Stimulated activated naive B cell treated with anti-CD40 and anti-IgM and Interleukin-4, amounts not matched to agents 10 μg/mL and 1 μg/mL and 100 μg/mL, for 72 hours (primary cell): ENCODE measurements around the gene DYNLT2.

Experiments used
- ATAC-seq, 2 donors: fragments of 150-1000 bp; cut with Tn5 transposase; replicated peaks; 2 replicates each; pipeline ENCODE4 v1.10.0; 2021; ENCODE audit warnings: moderate library complexity in 1 of 2
- DNase-seq: peaks from one replicate; pipeline ENCODE4 v3.0.0; 2021
- H3K27ac Mint-ChIP-seq: one replicate; pipeline ENCODE4 v1.8.0; 2022; ENCODE audit warnings: mild to moderate bottlenecking, mixed read lengths
- H3K27me3 Mint-ChIP-seq, 2 donors: one replicate each; pipeline ENCODE4 v1.8.0; 2022; ENCODE audit warnings: mixed read lengths in 2 of 2
- H3K36me3 Mint-ChIP-seq, 2 donors: one replicate each; pipeline ENCODE4 v1.8.0; 2022; ENCODE audit warnings: mixed read lengths in 2 of 2, mild to moderate bottlenecking in 1 of 2
- H3K4me1 Mint-ChIP-seq, 2 donors: one replicate each; pipeline ENCODE4 v1.8.0; 2022; ENCODE audit warnings: mixed read lengths in 2 of 2, mild to moderate bottlenecking in 1 of 2
- H3K4me3 Mint-ChIP-seq, 2 donors: one replicate each; pipeline ENCODE4 v1.8.0; 2022; ENCODE audit warnings: mild to moderate bottlenecking in 2 of 2, mixed read lengths in 2 of 2, moderate library complexity in 1 of 2
- H3K9me3 Mint-ChIP-seq, 2 donors: one replicate each; pipeline ENCODE4 v1.8.0; 2022; ENCODE audit warnings: mixed read lengths in 2 of 2, mild to moderate bottlenecking in 1 of 2

The DYNLT2 gene

DNA sequence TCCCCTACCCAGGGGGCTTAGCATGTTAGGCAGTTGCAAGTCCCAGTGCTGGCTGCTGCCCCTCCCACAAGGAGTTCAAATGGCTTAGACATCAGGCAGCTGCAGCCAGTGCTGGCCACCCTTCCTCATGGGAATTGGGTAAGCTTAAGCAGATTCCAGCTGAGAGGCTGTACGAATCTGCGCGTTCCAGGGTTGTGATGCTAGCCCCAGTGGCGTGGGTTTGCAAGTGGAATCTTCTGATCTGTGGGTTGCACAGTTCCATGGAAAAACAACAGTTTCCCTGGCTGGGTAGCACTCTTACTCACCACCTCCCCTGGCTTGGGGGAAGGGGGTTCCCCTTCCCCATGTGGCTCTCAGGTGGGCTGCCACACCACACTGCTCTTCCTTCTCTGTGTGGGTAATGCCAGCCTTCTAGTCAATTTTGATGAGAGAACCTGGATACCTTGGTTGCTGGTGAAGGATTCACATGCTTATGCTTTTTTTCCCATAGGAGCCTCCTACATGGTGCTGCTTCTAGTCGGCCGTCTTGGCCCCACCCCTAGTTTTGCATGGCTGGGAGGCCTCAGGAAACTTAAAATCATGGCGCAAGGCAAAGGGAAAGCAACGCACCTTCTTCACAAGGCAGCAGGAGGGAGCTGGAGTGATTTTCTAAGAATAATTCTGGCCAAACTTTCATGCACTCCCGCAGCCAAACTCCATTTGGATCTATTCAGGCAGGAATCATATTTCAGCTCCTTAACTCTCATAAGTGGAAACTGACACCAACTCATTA is 13.0 kb downstream of the DYNLT2 start:
- Mint-ChIP-seq H3K9me3 (no peaks in the 10 kb centered on the region), H3K4me3 (no peak overlapping the region), H3K4me1 (peaks cover 0 to 5% of the 10 kb centered on the region in 2 donors), H3K27me3 (peaks cover 10 to 37% of the 10 kb centered on the region in 2 donors), H3K27ac (no peak overlapping the region), H3K36me3 (no peaks in the 10 kb centered on the region)
- no peak for DNase-seq
- ATAC-seq: peak in 1 of 2 donors; percentile 29

GRCh38 chr6:169729961-169730360 is 21.4 kb downstream of the DYNLT2 start:
- DNase-seq: no peak
- Mint-ChIP-seq H3K36me3 (peaks cover 0 to 3% of the 10 kb centered on the region in 2 donors), H3K9me3 (no peaks in the 10 kb centered on the region), H3K27me3 (peaks cover 0 to 10% of the 10 kb centered on the region in 2 donors), H3K27ac (no peak overlapping the region), H3K4me3 (no peak overlapping the region), H3K4me1 (peaks cover 0 to 5% of the 10 kb centered on the region in 2 donors)
- ATAC-seq: no peak

GRCh38 chr6:169726963-169727362 is 24.4 kb downstream of the DYNLT2 start:
- Mint-ChIP-seq H3K4me1 (peaks cover 10 to 11% of the 10 kb centered on the region in 2 donors), H3K9me3 (no peaks in the 10 kb centered on the region), H3K36me3 (peaks cover 0 to 3% of the 10 kb centered on the region in 2 donors), H3K27ac (no peak overlapping the region), H3K27me3 (no peaks in the 10 kb centered on the region), H3K4me3 (no peak overlapping the region)
- no peak for DNase-seq
- no peak for ATAC-seq

DNA sequence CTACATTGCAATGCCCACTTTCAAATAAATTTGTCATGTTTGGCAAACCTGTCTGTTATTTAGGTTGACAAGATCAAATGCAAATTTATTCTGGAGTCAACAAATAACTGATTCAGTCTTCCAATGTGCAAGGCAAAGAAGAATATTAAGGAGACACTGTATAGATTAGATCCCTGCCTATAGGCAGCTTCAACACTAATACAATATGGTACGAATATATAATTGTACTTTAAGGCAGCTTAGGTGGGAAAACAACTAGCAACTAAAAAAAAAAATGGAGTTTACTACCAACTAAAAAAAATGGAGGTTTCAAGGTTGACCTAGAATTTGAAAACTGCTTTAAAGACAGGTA is 25.3 kb downstream of the DYNLT2 start:
- Mint-ChIP-seq H3K36me3 (peaks cover 0 to 3% of the 10 kb centered on the region in 2 donors), H3K4me1 (peaks cover 10 to 13% of the 10 kb centered on the region in 2 donors), H3K27ac (no peak overlapping the region), H3K4me3 (peak overlapping the region; percentile 57 to 82), H3K27me3 (no peaks in the 10 kb centered on the region), H3K9me3 (no peaks in the 10 kb centered on the region)
- DNase-seq (no peak), ATAC-seq (no peak)

GRCh38 chr6:169725125-169726048 is 26.0 kb downstream of the DYNLT2 start:
- no peak for DNase-seq

DNA sequence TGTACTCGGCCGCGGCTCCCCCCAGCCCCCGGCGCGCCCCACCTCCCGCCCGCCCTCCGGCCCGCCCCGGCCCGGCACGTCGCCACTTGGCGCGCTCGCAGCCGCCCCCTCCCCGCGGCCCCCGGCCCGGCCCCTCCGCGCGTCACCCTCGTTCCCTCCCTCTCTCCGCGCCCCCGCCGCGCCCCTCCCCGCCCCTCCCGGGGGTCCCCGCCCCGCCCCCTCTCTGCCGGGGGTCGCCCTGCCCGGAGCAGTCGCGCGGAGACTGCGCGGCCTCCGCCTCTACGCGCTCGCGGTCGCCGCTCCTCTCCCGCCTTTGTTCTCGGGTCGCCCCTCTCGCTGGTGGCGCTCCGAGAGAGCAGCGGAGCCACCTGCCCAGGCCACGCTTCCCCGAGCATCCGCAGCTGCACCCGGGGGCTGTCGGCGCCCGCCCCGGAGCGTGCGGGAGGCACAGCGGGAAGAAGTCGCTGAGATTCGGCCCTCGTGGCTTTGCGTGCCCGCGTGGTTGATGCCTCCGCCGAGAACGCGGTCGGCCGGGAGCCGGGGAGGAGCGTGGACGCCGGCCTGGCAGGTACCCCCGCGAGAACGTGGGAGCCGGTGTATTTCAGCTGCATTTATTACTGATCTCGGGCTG is 26.8 kb downstream of the DYNLT2 start, which contains the start of gene PHF10:
Gene PHF10, minus strand, starts transcription at position 7 of the 631 bp plus-strand sequence. CDS start 569 bp downstream, outside the sequence.
- peaks cover 0 to 9% of the 10 kb centered on the region in 2 donors for H3K36me3 Mint-ChIP-seq
- peak within 1 kb of the TSS; percentile 87 for H3K27ac Mint-ChIP-seq
- ATAC-seq (peak; percentile 57 to 67), DNase-seq (peak; percentile 51)
- no peaks in the 10 kb centered on the region for H3K9me3 Mint-ChIP-seq
- H3K4me1 Mint-ChIP-seq: peaks cover 10 to 16% of the 10 kb centered on the region in 2 donors
- H3K27me3 Mint-ChIP-seq: no peaks in the 10 kb centered on the region
- H3K4me3 Mint-ChIP-seq: peak within 1 kb of the TSS; percentile 91 to 92

More at GRCh38 chr6:169725125-169726048, 26.0 kb downstream of the DYNLT2 start:
- peak overlapping the region; percentile 80 for H3K27ac Mint-ChIP-seq
- H3K36me3 Mint-ChIP-seq: peaks cover 0 to 5% of the 10 kb centered on the region in 2 donors
- H3K9me3 Mint-ChIP-seq: no peaks in the 10 kb centered on the region
- peaks cover 10 to 14% of the 10 kb centered on the region in 2 donors for H3K4me1 Mint-ChIP-seq
- H3K27me3 Mint-ChIP-seq: no peaks in the 10 kb centered on the region
- peak overlapping the region; percentile 57 to 82 for H3K4me3 Mint-ChIP-seq
- ATAC-seq: peak; percentile 27 to 32

DNA sequence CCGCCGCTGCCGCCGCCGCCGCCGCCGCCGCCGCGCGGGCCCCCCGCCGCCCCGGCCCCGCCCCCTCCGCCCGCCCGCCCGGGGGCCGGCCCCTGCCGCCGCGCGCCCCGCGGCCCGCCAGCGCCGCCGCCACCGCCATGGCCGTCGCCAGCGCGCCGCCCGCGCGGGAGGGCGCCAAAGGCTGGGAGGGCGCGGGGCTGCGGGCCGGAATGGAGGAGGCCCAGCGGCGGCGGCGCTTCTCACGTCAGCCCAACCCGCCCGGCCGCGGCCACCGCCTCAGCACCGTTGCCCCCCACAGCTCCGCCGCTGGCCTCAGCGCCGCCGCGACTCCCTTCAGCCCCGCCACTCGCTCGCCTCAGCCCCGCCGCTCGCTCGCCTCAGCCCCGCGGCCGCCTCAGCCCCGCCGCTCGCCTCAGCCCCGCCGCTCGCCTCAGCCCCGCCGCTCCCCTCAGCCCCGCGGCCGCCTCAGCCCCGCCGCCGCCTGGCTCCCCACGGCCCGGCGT is 27.3 kb downstream of the DYNLT2 start:
- Mint-ChIP-seq H3K27ac (no peak overlapping the region), H3K27me3 (no peaks in the 10 kb centered on the region), H3K9me3 (no peaks in the 10 kb centered on the region), H3K4me3 (peak overlapping the region; percentile 63 to 71), H3K4me1 (peaks cover 10 to 16% of the 10 kb centered on the region in 2 donors), H3K36me3 (peaks cover 0 to 9% of the 10 kb centered on the region in 2 donors)
- ATAC-seq (peak; percentile 51 to 54), DNase-seq (no peak)

DNA sequence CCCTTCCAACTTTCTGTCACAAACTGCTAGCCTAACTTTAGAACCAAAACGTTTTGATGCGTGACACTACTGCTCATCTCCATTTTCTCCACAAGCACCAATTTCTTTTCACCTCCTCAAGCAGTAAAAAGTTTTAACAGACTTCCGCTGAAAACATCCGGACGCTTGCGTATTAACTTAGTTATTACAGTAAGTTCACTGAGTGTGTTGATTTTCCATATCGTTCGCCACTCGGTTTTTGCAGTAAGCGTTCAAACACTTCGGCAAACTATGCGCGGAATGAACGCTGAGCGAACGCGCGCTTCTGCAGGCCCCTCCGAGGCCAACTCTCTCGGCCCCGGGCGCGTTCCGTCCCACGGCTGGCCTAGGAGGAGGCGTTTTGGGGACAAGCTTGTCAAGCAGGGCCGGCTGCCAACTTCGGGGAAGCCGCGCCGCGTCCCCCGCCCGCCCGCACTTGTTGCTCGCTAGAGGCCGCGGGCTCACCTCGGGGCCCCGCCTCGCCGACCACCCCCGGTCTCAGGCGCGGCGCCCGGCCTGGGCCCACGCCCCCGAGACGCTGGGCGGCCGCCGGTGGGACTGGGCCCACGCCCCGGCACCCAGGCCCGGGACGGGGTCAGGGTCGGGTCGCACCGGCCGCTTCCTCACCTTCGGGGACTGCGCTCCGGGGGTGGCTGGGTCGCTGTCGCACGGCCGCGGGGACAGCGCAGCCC is 28.0 kb downstream of the DYNLT2 start:
- H3K9me3 Mint-ChIP-seq: no peaks in the 10 kb centered on the region

GRCh38 chr6:169722362-169723199 is 28.8 kb downstream of the DYNLT2 start:
- H3K4me3 Mint-ChIP-seq: peak overlapping the region; percentile 91 to 92
- peaks cover 0 to 9% of the 10 kb centered on the region in 2 donors for H3K36me3 Mint-ChIP-seq
- DNase-seq (peak; percentile 8), ATAC-seq (peak; percentile 17 to 26)
- H3K9me3 Mint-ChIP-seq: no peaks in the 10 kb centered on the region
- peaks cover 10 to 14% of the 10 kb centered on the region in 2 donors for H3K4me1 Mint-ChIP-seq
- H3K27ac Mint-ChIP-seq: peak overlapping the region; percentile 87
- no peaks in the 10 kb centered on the region for H3K27me3 Mint-ChIP-seq

More for the DNA sequence above, 28.0 kb downstream of the DYNLT2 start:
- Mint-ChIP-seq H3K36me3 (peaks cover 0 to 9% of the 10 kb centered on the region in 2 donors), H3K27ac (peak overlapping the region; percentile 87), H3K27me3 (no peaks in the 10 kb centered on the region), H3K4me1 (peaks cover 10 to 16% of the 10 kb centered on the region in 2 donors), H3K4me3 (peak overlapping the region; percentile 91 to 92)
- ATAC-seq: peak; percentile 44 to 51
- peak; percentile 62 for DNase-seq

GRCh38 chr6:169720207-169720855 is 31.0 kb downstream of the DYNLT2 start:
- DNase-seq (no peak), ATAC-seq (no peak)
- H3K4me3 Mint-ChIP-seq: no peak overlapping the region
- peaks cover 10 to 13% of the 10 kb centered on the region in 2 donors for H3K4me1 Mint-ChIP-seq
- H3K9me3 Mint-ChIP-seq: no peaks in the 10 kb centered on the region
- no peak overlapping the region for H3K27ac Mint-ChIP-seq
- no peaks in the 10 kb centered on the region for H3K27me3 Mint-ChIP-seq
- peaks cover 10 to 14% of the 10 kb centered on the region in 2 donors for H3K36me3 Mint-ChIP-seq

DNA sequence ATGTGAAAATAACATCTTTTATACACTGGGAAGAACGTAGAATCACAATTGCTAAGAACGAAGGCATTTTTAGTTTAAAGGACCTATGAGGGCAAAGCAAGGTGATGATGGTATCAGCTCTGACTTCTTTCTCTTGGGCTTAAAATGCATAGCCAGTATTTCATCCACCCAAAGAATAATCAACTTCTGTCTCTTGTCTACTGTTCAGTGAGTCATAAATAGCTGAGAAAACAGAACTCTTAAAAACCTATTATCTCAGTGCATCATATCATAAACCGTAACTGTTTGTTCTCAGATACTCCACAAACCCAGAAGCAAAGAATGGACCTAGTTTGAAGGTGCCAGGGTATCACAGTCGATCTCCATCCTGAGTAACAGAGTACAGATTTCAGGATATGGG is 32.3 kb downstream of the DYNLT2 start:
- H3K27ac Mint-ChIP-seq: no peak overlapping the region

GRCh38 chr6:169714595-169714994 is 36.8 kb downstream of the DYNLT2 start:
- no peak for ATAC-seq
- Mint-ChIP-seq H3K27ac (no peak overlapping the region), H3K4me1 (peaks cover 3 to 5% of the 10 kb centered on the region in 2 donors), H3K36me3 (peaks cover 19 to 27% of the 10 kb centered on the region in 2 donors), H3K9me3 (no peaks in the 10 kb centered on the region), H3K27me3 (no peaks in the 10 kb centered on the region), H3K4me3 (no peak overlapping the region)
- DNase-seq: no peak

More for the DNA sequence above, 32.3 kb downstream of the DYNLT2 start:
- Mint-ChIP-seq H3K9me3 (no peaks in the 10 kb centered on the region), H3K4me1 (peaks cover 10 to 13% of the 10 kb centered on the region in 2 donors), H3K36me3 (peaks cover 13 to 25% of the 10 kb centered on the region in 2 donors), H3K27me3 (no peaks in the 10 kb centered on the region), H3K4me3 (no peak overlapping the region)
- DNase-seq: no peak
- no peak for ATAC-seq
